H9 (cell line): ENCODE measurements around the gene EVL. TPM values are rescaled to one million over a fixed set of nuclear protein-coding genes. Genes with fewer than 3 reads are reported as not detected.

Source experiments
- DNase-seq: peaks from one replicate; pipeline ENCODE4 v3.0.0-alpha.2; 2017
- H2AFZ ChIP-seq: one replicate; pipeline ENCODE4 v1.6.1; 2013; ENCODE audit warnings: mild to moderate bottlenecking, low read length, control low read depth, moderate library complexity
- H2AK5ac ChIP-seq: 2 replicates; pipeline ENCODE4 v1.6.1; 2013; ENCODE audit warnings: low read length, control low read depth, mixed read lengths; ENCODE audit not compliant: insufficient read length
- H2BK120ac ChIP-seq: one replicate; pipeline ENCODE4 v1.6.1; 2013; ENCODE audit warnings: low read depth, mild to moderate bottlenecking, low read length, control low read depth, inconsistent platforms; ENCODE audit not compliant: poor library complexity, severe bottlenecking
- H2BK12ac ChIP-seq: 2 replicates; pipeline ENCODE4 v1.6.1; 2013; ENCODE audit warnings: low read length, control low read depth, mixed read lengths, low read depth; ENCODE audit not compliant: insufficient read length
- H2BK15ac ChIP-seq: 2 replicates; pipeline ENCODE4 v1.6.1; 2013; ENCODE audit warnings: low read depth, low read length, control low read depth
- H2BK20ac ChIP-seq: one replicate; pipeline ENCODE4 v1.6.1; 2013; ENCODE audit warnings: low read depth, mild to moderate bottlenecking, low read length, control low read depth, inconsistent platforms; ENCODE audit not compliant: poor library complexity, severe bottlenecking
- H2BK5ac ChIP-seq: 2 replicates; pipeline ENCODE4 v1.6.1; 2013; ENCODE audit warnings: low read length, control low read depth, mixed read lengths; ENCODE audit not compliant: insufficient read length
- H3K14ac ChIP-seq: 2 replicates; pipeline ENCODE4 v1.6.1; 2013; ENCODE audit warnings: low read length, control low read depth; ENCODE audit not compliant: insufficient read depth
- H3K18ac ChIP-seq: 2 replicates; pipeline ENCODE4 v1.6.1; 2013; ENCODE audit warnings: low read depth, mild to moderate bottlenecking, mixed read lengths, low read length, control low read depth; ENCODE audit not compliant: insufficient read length
- H3K23ac ChIP-seq: 2 replicates; pipeline ENCODE4 v1.6.1; 2013; ENCODE audit warnings: low read length, control low read depth, mixed read lengths, low read depth; ENCODE audit not compliant: insufficient read length
- H3K23me2 ChIP-seq: 2 replicates; pipeline ENCODE4 v1.6.1; 2013; ENCODE audit warnings: low read depth, mild to moderate bottlenecking, mixed read lengths, low read length, control low read depth; ENCODE audit not compliant: insufficient read length, poor library complexity, severe bottlenecking
- H3K27ac ChIP-seq: 2 replicates; pipeline ENCODE4 v1.5.1; 2013; ENCODE audit warnings: low read length, control low read depth, mixed read lengths, low read depth; ENCODE audit not compliant: insufficient read length
- H3K27me3 ChIP-seq: 2 replicates; pipeline ENCODE4 v1.6.1; 2013; ENCODE audit warnings: low read length, control low read depth, inconsistent platforms; ENCODE audit not compliant: insufficient read depth
- H3K4ac ChIP-seq: 2 replicates; pipeline ENCODE4 v1.6.1; 2013; ENCODE audit warnings: low read depth, mild to moderate bottlenecking, control low read depth, inconsistent platforms, low read length, moderate library complexity
- H3K4me1 ChIP-seq: 2 replicates; pipeline ENCODE4 v1.6.1; 2013; ENCODE audit warnings: low read length, control low read depth, inconsistent platforms; ENCODE audit not compliant: insufficient read depth
- H3K4me2 ChIP-seq: 2 replicates; pipeline ENCODE4 v1.6.1; 2013; ENCODE audit warnings: low read length, control low read depth, mixed read lengths; ENCODE audit not compliant: insufficient read length, insufficient read depth
- H3K56ac ChIP-seq: 2 replicates; pipeline ENCODE4 v1.6.1; 2013; ENCODE audit warnings: low read depth, mild to moderate bottlenecking, mixed read lengths, low read length, control low read depth; ENCODE audit not compliant: insufficient read length
- H3K79me1 ChIP-seq: 2 replicates; pipeline ENCODE4 v1.6.1; 2013; ENCODE audit warnings: low read depth, mild to moderate bottlenecking, moderate library complexity, low read length, control low read depth, inconsistent platforms; ENCODE audit not compliant: insufficient read depth, poor library complexity, severe bottlenecking
- H3K79me2 ChIP-seq: 2 replicates; pipeline ENCODE4 v1.6.1; 2013; ENCODE audit warnings: low read length, control low read depth, inconsistent platforms; ENCODE audit not compliant: insufficient read depth
- H3K9ac ChIP-seq: 2 replicates; pipeline ENCODE4 v1.6.1; 2013; ENCODE audit warnings: low read length, control low read depth, mixed read lengths; ENCODE audit not compliant: insufficient read length; ENCODE audit errors: extremely low read depth
- H3K9me3 ChIP-seq: one replicate; pipeline ENCODE4 v1.6.1; 2013; ENCODE audit warnings: low read depth, low read length, inconsistent platforms; ENCODE audit not compliant: control insufficient read depth
- H3T11ph ChIP-seq: one replicate; pipeline ENCODE4 v1.6.1; 2013; ENCODE audit warnings: mild to moderate bottlenecking, low read length, control low read depth, inconsistent platforms
- H4K20me1 ChIP-seq: one replicate; pipeline ENCODE4 v1.6.1; 2013; ENCODE audit not compliant: control insufficient read depth, insufficient read length, insufficient read depth
- H4K5ac ChIP-seq: 2 replicates; pipeline ENCODE4 v1.6.1; 2013; ENCODE audit warnings: low read depth, mild to moderate bottlenecking, mixed read lengths, low read length, control low read depth; ENCODE audit not compliant: insufficient read length
- H4K8ac ChIP-seq: replicated peaks from 2 replicates; pipeline ENCODE4 v1.6.1; 2013; ENCODE audit warnings: low read length, control low read depth, mixed read lengths, low read depth; ENCODE audit not compliant: insufficient read length
- H4K91ac ChIP-seq: 2 replicates; pipeline ENCODE4 v1.6.1; 2013; ENCODE audit warnings: low read depth, mild to moderate bottlenecking, moderate library complexity, mixed read lengths, low read length, control low read depth; ENCODE audit not compliant: insufficient read length
- H3K27ac Mint-ChIP-seq, 3 experiments: 2 replicates in 2 of 3; 3 replicates in 1 of 3; pipeline ENCODE4 v1.8.0; 2020 to 2021; ENCODE audit warnings: mixed read lengths in 3 of 3, mild to moderate bottlenecking in 1 of 3, moderate library complexity in 1 of 3
- H3K27me3 Mint-ChIP-seq: 2 replicates; pipeline ENCODE4 v1.8.0; 2021; ENCODE audit warnings: low read depth, mild to moderate bottlenecking, moderate library complexity, mixed read lengths
- H3K36me3 Mint-ChIP-seq, 3 experiments: 2 replicates in 2 of 3; 3 replicates in 1 of 3; pipeline ENCODE4 v1.8.0; 2020 to 2021; ENCODE audit warnings: low read depth in 3 of 3, mixed read lengths in 3 of 3; ENCODE audit not compliant: insufficient read depth in 1 of 3
- H3K4me1 Mint-ChIP-seq, 2 experiments: 2 replicates each; pipeline ENCODE4 v1.8.0; 2020; ENCODE audit warnings: mixed read lengths in 2 of 2
- H3K4me3 Mint-ChIP-seq, 2 experiments: 2 replicates in 1 of 2; 3 replicates in 1 of 2; pipeline ENCODE4 v1.8.0; 2020 to 2021; ENCODE audit warnings: mild to moderate bottlenecking in 2 of 2, mixed read lengths in 2 of 2, moderate library complexity in 1 of 2
- H3K9me3 Mint-ChIP-seq, 2 experiments: 2 replicates in 1 of 2; 3 replicates in 1 of 2; pipeline ENCODE4 v1.8.0; 2020; ENCODE audit warnings: mild to moderate bottlenecking in 2 of 2, mixed read lengths in 2 of 2, moderate library complexity in 1 of 2
- CTCF ChIP-seq: fragments of 200-600 bp; sonication (generic); conservative IDR thresholded peaks from 3 replicates; pipeline ENCODE4 v1.8.0; 2021; ENCODE audit warnings: antibody characterized with exemption, mild to moderate bottlenecking
- WGBS: extraction: QIAGEN DNeasy Blood & Tissue Kit; methylation state at CpG from one replicate; pipeline ENCODE4 v1.1.7; 2013; ENCODE audit warnings: missing lambda C conversion rate, low lambda C conversion rate, mixed read lengths; ENCODE audit not compliant: insufficient read length; ENCODE audit errors: extremely low coverage; 5-methylcytosine and 5-hydroxymethylcytosine counted together
- total RNA-seq: library from RNA; stranded (reverse); gene quantifications from 2 replicates; pipeline ENCODE4 v1.2.1, GENCODE V29; 2021

EVL gene
- total RNA-seq, 1 experiment from 2014 or later, result 53.2 TPM

- Histone ChIP-seq H2AFZ (no peak overlapping the region), H2BK120ac (no peak overlapping the region), H2BK12ac (no peak overlapping the region), H4K20me1 (no peaks in the 10 kb centered on the region), H4K8ac (no peak overlapping the region), H3K4me2 (no peak overlapping the region), H3K23me2 (no peaks in the 10 kb centered on the region), H3K56ac (no peak overlapping the region), H2BK20ac (no peak overlapping the region), H3K79me2 (no peaks in the 10 kb centered on the region), H3K79me1 (no peaks in the 10 kb centered on the region), H4K5ac (no peak overlapping the region), H2BK15ac (no peak overlapping the region), H3K14ac (no peak overlapping the region), H2BK5ac (no peak overlapping the region), H3T11ph (no peak overlapping the region), H2AK5ac (no peak overlapping the region), H3K9ac (no peak overlapping the region), H3K4ac (no peak overlapping the region), H3K9me3 (no peaks in the 10 kb centered on the region), H3K27me3 (no peaks in the 10 kb centered on the region), H3K18ac (no peak overlapping the region), H3K27ac (no peak overlapping the region), H3K4me1 (no peaks in the 10 kb centered on the region), H4K91ac (no peak overlapping the region), H3K23ac (no peak overlapping the region)
- H3K9me3 Mint-ChIP-seq, result no peaks in the 10 kb centered on the region
- peaks cover 17 to 21% of the 10 kb centered on the region in 2 experiments for H3K4me1 Mint-ChIP-seq
- no peaks in the 10 kb centered on the region; a peak in 1 of 7 replicates for H3K36me3 Mint-ChIP-seq
- H3K4me3 Mint-ChIP-seq, result no peak overlapping the region
- no CpG with 5 or more reads among the region's 13 CpGs for WGBS
- H3K27ac Mint-ChIP-seq, result peak overlapping the region in 2 of 3 experiments; percentile 66 to 86; a peak in 3 of 7 replicates
- no peaks in the 10 kb centered on the region for H3K27me3 Mint-ChIP-seq
- TF ChIP-seq CTCF, result peak; percentile 97
- peak; percentile 93 for DNase-seq
Observed at GRCh38 chr14:100108042-100108825, 43.0 kb downstream of the EVL start.
